Skeletal muscle cell (primary cell): ENCODE results near the gene HOXA10.
A peak's percentile ranks its signal among the peaks of the same experiment; 100 is the strongest.

Source experiments
- DNase-seq: peaks from one replicate; pipeline ENCODE4 v3.0.0-alpha.2; 2010; ENCODE audit warnings: low read depth
- H3K4me3 ChIP-seq: 2 replicates; pipeline ENCODE4 v1.5.1; 2011; ENCODE audit warnings: low read depth, mild to moderate bottlenecking, control low read depth, low read length, moderate library complexity

HOXA10 gene

DNA sequence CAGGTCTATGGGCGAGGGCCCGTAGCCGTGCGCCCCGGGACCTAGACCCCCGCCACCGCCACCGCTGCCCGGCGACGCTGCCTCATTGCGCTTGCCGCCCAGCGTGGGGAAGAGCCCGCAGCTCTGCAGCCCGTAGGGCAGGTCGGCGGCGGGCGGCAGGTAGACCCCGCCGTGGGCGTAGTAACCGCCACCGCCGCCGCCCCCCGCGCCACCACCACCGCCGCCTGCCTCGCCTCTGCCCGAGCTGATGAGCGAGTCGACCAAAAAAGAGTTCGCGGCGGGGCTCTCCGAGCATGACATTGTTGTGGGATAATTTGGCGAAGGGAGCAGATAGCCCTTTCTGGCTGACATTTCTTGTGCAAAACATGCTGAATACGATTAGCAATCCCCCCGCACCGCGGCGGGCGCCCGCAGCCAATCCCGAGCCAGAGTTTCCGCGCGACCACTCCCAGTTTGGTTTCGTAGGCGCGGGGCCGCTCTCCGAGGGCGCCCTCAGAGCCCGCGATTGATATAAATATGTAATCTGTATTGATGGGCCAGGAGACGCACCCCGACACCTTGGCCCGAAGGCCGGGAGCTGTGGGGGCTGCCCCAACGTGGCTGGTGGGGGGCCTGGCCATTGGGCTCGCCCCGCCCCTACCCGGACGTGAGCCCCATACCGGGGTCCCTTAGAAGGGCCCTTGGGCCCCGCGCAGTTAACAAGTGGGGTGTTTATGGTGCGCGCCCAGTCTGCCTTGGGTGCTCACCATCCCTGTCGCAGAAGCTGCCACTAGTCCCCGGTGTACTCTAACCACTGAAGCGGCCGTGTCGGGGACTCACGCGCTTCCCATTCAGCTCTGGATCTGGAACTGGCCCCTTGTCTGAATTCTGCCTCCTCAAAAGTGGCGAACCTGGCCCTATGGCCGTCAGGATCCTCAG lies at the start of gene HOXA10:
HOXA10 (minus strand) TSS at position 365 of the 918 bp plus-strand sequence; CDS start at position 351, 14 bp downstream.
- DNase-seq = no peak
- peak within 1 kb of the TSS; percentile 78 for H3K4me3 ChIP-seq

DNA sequence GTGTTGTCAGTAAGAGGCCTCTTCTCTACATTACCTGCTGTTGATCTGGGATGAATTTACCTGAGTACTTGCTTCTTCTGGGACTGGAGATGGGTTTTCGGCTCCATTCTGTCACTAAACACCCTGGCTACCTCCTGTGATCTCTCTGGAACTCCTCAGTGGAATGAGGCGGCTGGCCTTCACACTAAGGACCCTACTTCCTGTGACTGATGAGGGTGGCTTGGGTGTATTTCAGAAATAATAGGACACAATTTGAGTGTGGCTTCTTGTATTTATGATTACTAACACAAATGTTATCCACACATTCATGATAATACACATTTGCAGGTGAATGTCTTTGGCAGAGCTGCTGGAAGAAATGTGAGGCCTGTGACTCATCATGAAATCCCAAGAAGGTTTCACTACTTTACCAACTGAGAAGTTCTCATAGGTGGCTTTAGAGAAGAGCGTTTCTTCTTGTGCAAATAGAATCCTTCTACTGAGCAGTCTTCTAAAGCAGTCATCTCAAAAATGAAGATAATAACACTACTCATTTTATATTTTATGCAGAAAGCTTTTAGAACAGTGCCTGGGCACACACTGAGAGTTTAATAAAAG lies 47.2 kb upstream of the HOXA10 start:
- H3K4me3 ChIP-seq = no peak overlapping the region
- DNase-seq = no peak

DNA sequence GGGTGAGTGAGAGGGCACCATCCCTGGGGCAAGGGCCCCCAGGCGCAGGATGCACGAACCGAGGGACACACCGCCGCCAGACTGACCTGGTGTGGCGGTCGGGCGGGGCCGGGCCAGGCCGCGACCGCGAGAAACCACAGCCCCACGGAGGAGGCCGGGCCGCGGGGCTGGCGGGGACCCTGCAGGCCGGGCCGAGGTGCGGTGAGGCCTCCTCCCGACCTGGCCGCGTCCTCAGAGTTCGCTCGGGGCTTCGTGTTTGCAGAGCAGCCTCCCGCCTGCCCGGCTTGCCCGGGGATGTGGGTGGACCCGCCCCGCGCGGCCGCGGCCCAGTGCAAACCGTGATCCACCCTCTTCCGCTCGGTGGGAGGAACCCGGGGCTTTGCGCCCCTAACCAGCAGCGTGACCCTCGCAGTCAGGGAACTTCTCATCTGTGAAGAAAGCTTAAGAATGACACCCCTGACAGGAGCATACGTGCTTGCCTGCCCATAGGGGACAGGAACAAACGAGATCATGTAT lies 46.4 kb upstream of the HOXA10 start:
- DNase-seq = no peak
- H3K4me3 ChIP-seq = no peak overlapping the region

DNA sequence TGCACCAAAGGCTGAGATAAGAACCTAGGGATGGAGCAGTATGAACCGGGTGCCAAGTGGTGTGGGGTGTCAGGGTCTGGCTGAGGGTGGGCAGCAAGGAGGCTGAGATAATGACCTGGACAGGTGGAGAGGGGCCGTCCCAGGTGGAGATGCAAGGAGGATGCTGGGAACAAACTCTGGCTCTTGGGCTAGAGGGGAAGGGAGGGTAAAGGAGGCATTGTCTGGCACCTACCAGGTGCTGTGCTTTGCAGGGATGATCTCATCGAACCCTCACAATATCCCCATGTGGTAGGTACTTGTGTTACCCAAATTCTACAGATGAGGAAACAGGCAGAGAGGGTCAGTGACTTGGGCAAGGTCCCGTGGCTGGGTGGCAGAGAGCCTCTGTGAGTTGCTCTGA lies 45.7 kb upstream of the HOXA10 start:
- H3K4me3 ChIP-seq = no peak overlapping the region
- no peak for DNase-seq

- no peak overlapping the region for H3K4me3 ChIP-seq
- no peak for DNase-seq
Measured at GRCh38 chr7:27217951-27218350, 43.8 kb upstream of the HOXA10 start.

DNA sequence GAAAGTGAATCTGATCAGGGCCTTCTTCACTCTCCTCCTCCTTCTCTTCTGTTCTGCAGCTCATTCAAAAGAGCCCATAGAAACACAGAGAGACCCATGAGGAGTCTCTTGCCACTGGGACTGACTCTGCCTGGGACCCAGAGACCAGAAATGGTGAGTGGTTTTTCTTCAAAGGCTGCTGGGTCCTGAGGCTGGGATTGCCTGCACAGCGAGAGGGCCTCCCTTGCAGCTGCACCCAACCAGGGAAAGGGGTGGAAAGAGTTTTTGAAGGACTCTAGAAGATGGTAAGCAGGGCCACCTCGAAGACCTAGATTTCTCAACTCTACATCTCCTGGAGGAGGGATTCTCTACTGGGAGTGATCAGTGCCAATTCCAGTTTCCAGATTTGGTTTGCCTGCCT lies 41.2 kb upstream of the HOXA10 start:
- DNase-seq = no peak
- H3K4me3 ChIP-seq = no peak overlapping the region

DNA sequence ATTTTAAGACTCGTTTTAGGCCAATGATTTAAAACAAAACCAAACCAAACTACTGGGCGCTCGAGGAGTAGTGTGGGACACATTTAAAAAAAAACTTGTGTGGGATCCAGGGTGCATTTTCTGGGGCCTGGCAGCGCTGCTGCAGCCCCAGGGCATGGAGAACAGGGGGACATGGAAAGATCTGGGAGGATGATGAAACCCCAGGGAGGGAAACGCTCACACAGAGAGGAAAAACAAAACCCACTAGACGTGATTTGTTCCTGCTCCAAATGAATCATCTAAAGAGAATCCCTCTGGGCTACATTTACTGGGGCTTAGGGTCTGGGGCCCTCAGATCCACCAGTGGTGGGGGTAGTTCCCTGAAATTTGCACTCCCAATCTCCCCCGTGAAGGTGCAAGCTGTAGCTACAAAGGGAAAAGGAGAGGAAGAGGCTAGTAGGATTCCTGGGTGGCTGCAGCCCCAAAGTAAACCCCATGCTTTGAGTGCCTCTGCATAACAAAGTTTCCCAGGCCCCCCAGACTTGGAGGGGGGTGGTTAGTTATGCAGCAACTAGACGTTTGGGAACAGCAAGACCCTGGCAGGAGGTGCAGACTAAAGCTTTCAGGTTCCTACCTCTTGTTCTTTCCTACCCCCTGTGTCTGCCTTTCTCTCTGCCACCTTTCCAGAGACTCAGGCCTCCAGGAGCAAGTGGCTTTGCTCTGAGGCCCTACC lies 40.3 kb upstream of the HOXA10 start:
- no peak overlapping the region for H3K4me3 ChIP-seq
- no peak for DNase-seq

- DNase-seq = no peak
- H3K4me3 ChIP-seq = no peak overlapping the region
Measured at GRCh38 chr7:27213433-27214238, 39.5 kb upstream of the HOXA10 start.

- H3K4me3 ChIP-seq = no peak overlapping the region
- no peak for DNase-seq
Measured at GRCh38 chr7:27212497-27213432, 38.6 kb upstream of the HOXA10 start.

- no peak overlapping the region for H3K4me3 ChIP-seq
- no peak for DNase-seq
Measured at GRCh38 chr7:27211764-27212204, 37.7 kb upstream of the HOXA10 start.

DNA sequence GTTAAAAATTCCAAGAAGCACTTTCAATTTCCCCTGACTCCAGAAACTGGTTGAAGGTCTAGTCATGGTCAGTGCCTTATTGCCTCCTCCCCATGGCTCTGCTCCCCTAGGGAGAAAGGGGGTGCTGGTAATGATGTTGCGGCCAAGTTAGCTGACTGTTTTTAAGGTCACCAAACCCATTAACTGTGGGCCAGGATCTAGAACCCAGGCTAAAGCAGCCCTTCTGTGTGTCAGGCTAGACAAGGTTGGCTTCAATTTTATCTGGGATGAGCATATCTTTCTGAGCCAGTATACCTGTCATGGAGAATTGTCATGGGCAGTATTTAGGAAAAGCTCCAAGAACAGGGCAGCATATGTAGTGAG lies 36.9 kb upstream of the HOXA10 start:
- DNase-seq = no peak
- H3K4me3 ChIP-seq = no peak overlapping the region

- no peak for DNase-seq
- peak overlapping the region; percentile 35 for H3K4me3 ChIP-seq
Measured at GRCh38 chr7:27210441-27211083, 36.4 kb upstream of the HOXA10 start.

DNA sequence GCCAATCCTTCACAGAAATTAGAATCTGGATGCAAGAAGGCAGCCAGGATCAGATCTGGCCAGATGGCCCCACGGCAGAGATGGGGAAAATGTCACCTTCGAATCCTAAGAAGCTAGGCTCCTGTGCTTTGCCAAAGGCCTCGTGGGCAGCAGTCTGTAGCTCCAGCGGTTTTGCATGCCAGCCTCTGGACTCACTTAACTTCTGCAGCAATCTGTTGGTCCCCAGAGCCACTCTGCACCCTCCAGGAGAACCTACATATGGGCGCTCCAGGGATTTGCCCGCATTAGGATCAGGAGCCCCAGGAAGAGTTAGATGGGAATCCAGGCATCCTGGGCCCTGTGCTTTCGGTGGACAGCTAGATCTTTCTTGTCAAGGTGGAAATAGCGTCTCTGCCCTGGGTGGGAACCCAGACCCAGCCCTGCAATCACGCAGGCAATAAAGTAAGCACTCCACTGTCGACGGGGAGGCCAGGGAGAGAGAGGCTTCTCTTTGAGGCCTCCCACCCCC lies 35.9 kb upstream of the HOXA10 start:
- H3K4me3 ChIP-seq = no peak overlapping the region
- no peak for DNase-seq

DNA sequence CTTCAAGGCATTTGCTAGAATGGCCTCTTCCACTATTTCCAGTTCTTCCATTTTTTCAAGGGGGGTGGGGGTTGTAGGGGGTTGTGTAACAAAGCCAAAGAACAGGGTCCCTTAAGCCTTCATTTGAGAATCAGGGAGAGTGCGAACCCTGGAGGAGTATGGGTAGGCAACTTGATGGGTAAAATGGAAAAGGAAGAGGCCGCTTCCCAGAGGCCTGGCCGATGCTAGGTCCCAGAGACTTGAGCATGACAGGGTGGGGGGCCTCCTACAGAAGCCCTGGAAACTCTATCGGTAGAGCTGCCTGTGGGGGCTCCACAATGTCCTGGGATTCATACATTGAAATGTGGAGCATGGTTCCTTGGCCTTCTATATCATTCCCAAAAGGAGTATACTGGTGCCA lies 34.9 kb upstream of the HOXA10 start:
- DNase-seq = no peak
- no peak overlapping the region for H3K4me3 ChIP-seq

GRCh38 chr7:27207348-27207985 lies 33.3 kb upstream of the HOXA10 start:
- no peak for DNase-seq
- H3K4me3 ChIP-seq = no peak overlapping the region

GRCh38 chr7:27205325-27206280 lies 31.5 kb upstream of the HOXA10 start:
- H3K4me3 ChIP-seq = peak overlapping the region; percentile 22
- no peak for DNase-seq
